MM.1S (cell line): ENCODE measurements around the gene DCN.

ENCODE experiments used
- DNase-seq: peaks from one replicate; pipeline ENCODE4 v3.0.0-alpha.2; 2015
- H2AFZ ChIP-seq: fragments of 300-600 bp; sonication (generic); 2 replicates; pipeline ENCODE4 v1.6.0; 2016; ENCODE audit warnings: antibody characterized with exemption, low read length
- H3F3A ChIP-seq: fragments of 300-600 bp; sonication (generic); 2 replicates; pipeline ENCODE4 v1.6.1; 2016; ENCODE audit warnings: mild to moderate bottlenecking, antibody characterized with exemption, low read length, moderate library complexity, mixed read lengths; ENCODE audit not compliant: insufficient read depth
- H3K27ac ChIP-seq: fragments of 300-600 bp; sonication (generic); 2 replicates; pipeline ENCODE4 v1.5.1; 2016; ENCODE audit warnings: mild to moderate bottlenecking, low read length
- H3K27me3 ChIP-seq: fragments of 300-600 bp; sonication (generic); replicated peaks from 2 replicates; pipeline ENCODE4 v1.6.0; 2016; ENCODE audit warnings: low read length; ENCODE audit not compliant: insufficient read depth
- H3K36me3 ChIP-seq: fragments of 300-600 bp; sonication (generic); replicated peaks from 2 replicates; pipeline ENCODE4 v1.6.1; 2016; ENCODE audit warnings: mild to moderate bottlenecking, low read length, mixed read lengths; ENCODE audit not compliant: insufficient read depth
- H3K4me1 ChIP-seq: fragments of 300-600 bp; sonication (generic); 2 replicates; pipeline ENCODE4 v1.6.1; 2016; ENCODE audit warnings: low read length, mixed read lengths
- H3K4me2 ChIP-seq: fragments of 300-600 bp; sonication (generic); 2 replicates; pipeline ENCODE4 v1.6.0; 2016; ENCODE audit warnings: low read depth, low read length
- H3K4me3 ChIP-seq: fragments of 300-600 bp; sonication (generic); 2 replicates; pipeline ENCODE4 v1.5.1; 2016; ENCODE audit warnings: low read length, mixed read lengths
- H3K79me2 ChIP-seq: fragments of 300-600 bp; sonication (generic); 2 replicates; pipeline ENCODE4 v1.6.1; 2016; ENCODE audit warnings: mixed run types, low read length, mixed read lengths
- H3K9ac ChIP-seq: fragments of 300-600 bp; sonication (generic); 2 replicates; pipeline ENCODE4 v1.6.1; 2016; ENCODE audit warnings: low read length, mixed read lengths
- H3K9me2 ChIP-seq: fragments of 300-600 bp; sonication (generic); replicated peaks from 2 replicates; pipeline ENCODE4 v1.6.1; 2016; ENCODE audit warnings: mild to moderate bottlenecking, low read length, mixed read lengths; ENCODE audit not compliant: insufficient read depth
- H3K9me3 ChIP-seq: fragments of 300-600 bp; sonication (generic); replicated peaks from 2 replicates; pipeline ENCODE4 v1.6.1; 2016; ENCODE audit warnings: mild to moderate bottlenecking, low read length, mixed read lengths; ENCODE audit not compliant: insufficient read depth
- H4K20me1 ChIP-seq: fragments of 300-600 bp; sonication (generic); 2 replicates; pipeline ENCODE4 v1.6.1; 2016; ENCODE audit warnings: mild to moderate bottlenecking, low read length, moderate library complexity, mixed read lengths; ENCODE audit not compliant: insufficient read depth
- EZH2 ChIP-seq: fragments of 300-600 bp; sonication (generic); optimal IDR thresholded peaks from 2 replicates; pipeline ENCODE3; 2017; ENCODE audit warnings: low read depth, mild to moderate bottlenecking, antibody characterized with exemption, low read length, mixed read lengths
- EZH2phosphoT487 ChIP-seq: fragments of 300-600 bp; sonication (generic); IDR thresholded peaks from 2 replicates; pipeline ENCODE4 v1.6.1; 2018; ENCODE audit warnings: antibody characterized with exemption, low read length
- TF ChIP-seq, protein P1 (sequence below): fragments of 300-600 bp; sonication (generic); IDR thresholded peaks from 2 replicates; pipeline ENCODE4 v1.5.1; 2016; ENCODE audit warnings: antibody characterized with exemption, low read length, mixed read lengths

The DCN gene

DNA sequence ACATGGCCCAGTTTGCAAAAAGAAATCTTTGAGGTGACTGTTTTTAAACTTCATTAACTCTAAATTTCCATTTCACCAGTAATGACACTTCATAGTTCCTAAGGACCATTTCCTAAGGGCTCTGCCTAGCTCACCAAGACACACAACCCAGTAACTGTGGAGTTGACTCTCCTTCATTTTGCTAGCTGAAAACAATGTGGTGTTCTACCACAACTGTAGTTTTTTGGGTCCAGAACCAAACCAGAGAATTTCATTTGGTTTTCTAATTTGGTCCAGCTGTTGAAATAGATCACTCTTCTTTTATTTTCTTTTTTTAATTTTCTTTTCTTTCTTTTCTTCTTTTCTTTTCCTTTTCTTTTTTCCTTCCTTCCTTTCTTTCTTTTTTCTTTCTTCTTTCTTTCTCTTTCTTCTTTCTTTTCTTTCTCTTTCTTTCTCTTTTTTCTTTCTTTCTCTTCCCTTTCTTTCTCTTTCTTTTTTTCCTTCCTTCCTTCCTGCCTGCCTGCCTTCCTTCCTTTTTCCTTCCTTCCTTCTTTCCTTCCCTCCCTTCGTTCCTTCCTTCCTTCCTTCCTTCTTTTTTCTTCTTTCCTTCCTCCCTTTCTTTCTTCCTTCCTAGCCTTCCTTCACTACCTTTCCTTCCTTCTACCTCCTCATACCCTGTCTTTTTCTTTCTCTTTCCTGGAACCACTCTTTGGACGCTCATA lies 52.8 kb downstream of the DCN start:
- DNase-seq, result no peak

GRCh38 chr12:91127751-91128150 lies 54.9 kb downstream of the DCN start:
- H4K20me1 ChIP-seq, result no peaks in the 10 kb centered on the region
- TF ChIP-seq EZH2phosphoT487, result no peak
- H3K9me2 ChIP-seq, result no peaks in the 10 kb centered on the region
- H3K27ac ChIP-seq, result no peak overlapping the region
- H3K4me1 ChIP-seq, result no peaks in the 10 kb centered on the region
- no peak overlapping the region for H2AFZ ChIP-seq
- DNase-seq, result no peak
- no peaks in the 10 kb centered on the region for H3K79me2 ChIP-seq
- H3F3A ChIP-seq, result no peaks in the 10 kb centered on the region
- H3K4me3 ChIP-seq, result no peak overlapping the region
- H3K9me3 ChIP-seq, result no peaks in the 10 kb centered on the region
- H3K4me2 ChIP-seq, result no peak overlapping the region
- no peaks in the 10 kb centered on the region for H3K27me3 ChIP-seq
- H3K36me3 ChIP-seq, result no peaks in the 10 kb centered on the region
- H3K9ac ChIP-seq, result no peak overlapping the region

More for the DNA sequence above, 52.8 kb downstream of the DCN start:
- H3K4me1 ChIP-seq, result no peaks in the 10 kb centered on the region
- no peaks in the 10 kb centered on the region for H3F3A ChIP-seq
- H2AFZ ChIP-seq, result no peak overlapping the region
- TF ChIP-seq EZH2phosphoT487 (no peak), EZH2 (no peak)
- TF ChIP-seq, protein P1, sequence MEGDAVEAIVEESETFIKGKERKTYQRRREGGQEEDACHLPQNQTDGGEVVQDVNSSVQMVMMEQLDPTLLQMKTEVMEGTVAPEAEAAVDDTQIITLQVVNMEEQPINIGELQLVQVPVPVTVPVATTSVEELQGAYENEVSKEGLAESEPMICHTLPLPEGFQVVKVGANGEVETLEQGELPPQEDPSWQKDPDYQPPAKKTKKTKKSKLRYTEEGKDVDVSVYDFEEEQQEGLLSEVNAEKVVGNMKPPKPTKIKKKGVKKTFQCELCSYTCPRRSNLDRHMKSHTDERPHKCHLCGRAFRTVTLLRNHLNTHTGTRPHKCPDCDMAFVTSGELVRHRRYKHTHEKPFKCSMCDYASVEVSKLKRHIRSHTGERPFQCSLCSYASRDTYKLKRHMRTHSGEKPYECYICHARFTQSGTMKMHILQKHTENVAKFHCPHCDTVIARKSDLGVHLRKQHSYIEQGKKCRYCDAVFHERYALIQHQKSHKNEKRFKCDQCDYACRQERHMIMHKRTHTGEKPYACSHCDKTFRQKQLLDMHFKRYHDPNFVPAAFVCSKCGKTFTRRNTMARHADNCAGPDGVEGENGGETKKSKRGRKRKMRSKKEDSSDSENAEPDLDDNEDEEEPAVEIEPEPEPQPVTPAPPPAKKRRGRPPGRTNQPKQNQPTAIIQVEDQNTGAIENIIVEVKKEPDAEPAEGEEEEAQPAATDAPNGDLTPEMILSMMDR, result no peak
- H3K79me2 ChIP-seq, result no peaks in the 10 kb centered on the region
- H3K27ac ChIP-seq, result no peak overlapping the region
- no peaks in the 10 kb centered on the region for H3K27me3 ChIP-seq
- no peaks in the 10 kb centered on the region for H4K20me1 ChIP-seq
- H3K9me3 ChIP-seq, result no peaks in the 10 kb centered on the region
- no peak overlapping the region for H3K4me3 ChIP-seq
- no peaks in the 10 kb centered on the region for H3K36me3 ChIP-seq
- H3K4me2 ChIP-seq, result no peak overlapping the region
- H3K9me2 ChIP-seq, result no peaks in the 10 kb centered on the region
- no peak overlapping the region for H3K9ac ChIP-seq

DNA sequence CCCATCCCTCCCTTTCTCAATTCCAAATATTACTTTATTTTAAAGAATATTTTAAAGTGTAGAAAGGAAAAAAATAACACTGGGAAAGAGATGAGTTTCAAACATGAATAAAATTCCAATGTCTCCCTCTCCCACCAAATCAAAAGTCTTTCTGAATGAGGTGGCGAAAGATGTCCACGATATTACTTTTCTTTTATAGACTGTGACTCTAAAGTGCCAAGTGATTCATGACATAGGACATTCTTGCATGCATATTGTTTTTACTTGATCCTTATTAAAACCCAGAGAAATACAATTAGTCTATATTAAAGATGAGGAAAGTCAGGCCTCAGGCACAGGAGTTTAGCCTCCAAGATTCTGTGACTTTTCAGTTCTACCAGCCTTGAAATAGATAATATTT lies 55.3 kb downstream of the DCN start:
- H3K36me3 ChIP-seq, result no peaks in the 10 kb centered on the region
- no peaks in the 10 kb centered on the region for H3K9me2 ChIP-seq
- no peak overlapping the region for H3K4me3 ChIP-seq
- DNase-seq, result no peak
- H2AFZ ChIP-seq, result no peak overlapping the region
- H4K20me1 ChIP-seq, result no peaks in the 10 kb centered on the region
- no peaks in the 10 kb centered on the region for H3K79me2 ChIP-seq
- H3K27ac ChIP-seq, result no peak overlapping the region
- H3F3A ChIP-seq, result no peaks in the 10 kb centered on the region
- H3K9me3 ChIP-seq, result no peaks in the 10 kb centered on the region
- H3K27me3 ChIP-seq, result no peaks in the 10 kb centered on the region
- H3K9ac ChIP-seq, result no peak overlapping the region
- TF ChIP-seq, protein P1, result no peak
- no peak for TF ChIP-seq EZH2
- TF ChIP-seq EZH2phosphoT487, result no peak
- no peaks in the 10 kb centered on the region for H3K4me1 ChIP-seq
- H3K4me2 ChIP-seq, result no peak overlapping the region

GRCh38 chr12:91126516-91126915 lies 56.1 kb downstream of the DCN start:
- Histone ChIP-seq H3K9me3 (no peaks in the 10 kb centered on the region), H3K4me3 (no peak overlapping the region), H3K36me3 (no peaks in the 10 kb centered on the region), H3K9me2 (no peaks in the 10 kb centered on the region), H3K79me2 (no peaks in the 10 kb centered on the region), H3K27ac (no peak overlapping the region), H4K20me1 (no peaks in the 10 kb centered on the region), H3K9ac (no peak overlapping the region), H3F3A (no peaks in the 10 kb centered on the region), H3K4me1 (no peaks in the 10 kb centered on the region), H3K4me2 (no peak overlapping the region), H3K27me3 (no peaks in the 10 kb centered on the region), H2AFZ (no peak overlapping the region)
- TF ChIP-seq, protein P1, result no peak
- TF ChIP-seq EZH2phosphoT487, result no peak
- no peak for TF ChIP-seq EZH2
- DNase-seq, result no peak
